Activated CD4-positive, alpha-beta T cell treated with anti-CD3 and anti-CD28 coated beads, Interleukin-2, amount 10 ng/mL, durations not matched to agents 7 days and 5 days (primary cell): ENCODE data around the gene FAM120A. TPM values are rescaled to one million over a fixed set of nuclear protein-coding genes. Genes with fewer than 3 reads are reported as not detected.

Experiments
- CTCF ChIA-PET: fragments of 350-600 bp; sonication (Branson Sonifier 250); formaldehyde crosslinking; loops from one replicate; lab custom pipeline; 2021; ENCODE audit warnings: antibody characterized with exemption; lab: Charles Lee
- POLR2A ChIA-PET: fragments of 350-600 bp; sonication (Branson Sonifier 250); formaldehyde crosslinking; loops from one replicate; lab custom pipeline; 2021; ENCODE audit warnings: antibody characterized with exemption; lab: Charles Lee
- DNase-seq: peaks from one replicate; pipeline ENCODE4 v3.0.0-alpha.2; 2020
- H3K27ac Mint-ChIP-seq: one replicate; pipeline ENCODE4 v1.8.0; 2021; ENCODE audit warnings: mild to moderate bottlenecking, moderate library complexity, mixed read lengths
- H3K27me3 Mint-ChIP-seq: one replicate; pipeline ENCODE4 v1.8.0; 2021; ENCODE audit warnings: mixed read lengths
- H3K36me3 Mint-ChIP-seq: one replicate; pipeline ENCODE4 v1.8.0; 2021; ENCODE audit warnings: low read depth, mixed read lengths
- H3K4me1 Mint-ChIP-seq: one replicate; pipeline ENCODE4 v1.8.0; 2021; ENCODE audit warnings: mixed read lengths
- H3K4me3 Mint-ChIP-seq: one replicate; pipeline ENCODE4 v1.8.0; 2021; ENCODE audit warnings: mild to moderate bottlenecking, moderate library complexity, mixed read lengths
- H3K9me3 Mint-ChIP-seq: one replicate; pipeline ENCODE4 v1.8.0; 2021; ENCODE audit warnings: mixed read lengths
- total RNA-seq, 2 experiments: library from RNA; stranded (reverse); gene quantifications; one replicate each; pipeline ENCODE4 v1.2.3, GENCODE V29; 2021

The FAM120A gene
- total RNA-seq, 2 experiments from 2014 or later: 118 to 135 TPM

DNA sequence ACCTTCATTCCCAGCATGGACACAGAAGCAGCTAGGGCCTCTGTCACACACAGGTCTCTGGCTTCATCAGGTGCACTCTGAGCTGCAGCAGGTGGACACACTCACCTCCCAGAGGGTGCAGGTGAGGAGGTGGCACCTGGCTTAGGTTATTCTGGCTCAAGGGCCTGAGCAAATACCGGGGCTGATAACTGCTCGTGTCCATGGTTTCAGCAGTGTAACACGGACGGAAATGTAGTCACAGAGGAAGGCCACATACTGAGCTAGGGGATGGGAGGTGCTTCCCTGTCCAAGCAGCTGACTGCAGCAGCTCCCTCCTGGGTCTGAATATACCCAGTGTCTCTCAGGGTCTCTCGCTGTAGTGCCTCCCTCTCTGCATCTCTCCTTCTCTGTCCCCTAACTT is 130.6 kb downstream of the FAM120A start:
- ChIA-PET CTCF (interaction anchor here (1.5 kb wide), 1 partner anchor 16 kb away, joined by 8 read pairs; no protein-coding TSS in a partner anchor), POLR2A (no interaction called here)
- H3K4me3 Mint-ChIP-seq: no peak overlapping the region
- no peaks in the 10 kb centered on the region for H3K27me3 Mint-ChIP-seq
- DNase-seq: no peak
- H3K9me3 Mint-ChIP-seq: peaks cover 17% of the 10 kb centered on the region
- H3K27ac Mint-ChIP-seq: no peak overlapping the region
- H3K36me3 Mint-ChIP-seq: peaks cover 21% of the 10 kb centered on the region
- H3K4me1 Mint-ChIP-seq: peaks cover 27% of the 10 kb centered on the region

DNA sequence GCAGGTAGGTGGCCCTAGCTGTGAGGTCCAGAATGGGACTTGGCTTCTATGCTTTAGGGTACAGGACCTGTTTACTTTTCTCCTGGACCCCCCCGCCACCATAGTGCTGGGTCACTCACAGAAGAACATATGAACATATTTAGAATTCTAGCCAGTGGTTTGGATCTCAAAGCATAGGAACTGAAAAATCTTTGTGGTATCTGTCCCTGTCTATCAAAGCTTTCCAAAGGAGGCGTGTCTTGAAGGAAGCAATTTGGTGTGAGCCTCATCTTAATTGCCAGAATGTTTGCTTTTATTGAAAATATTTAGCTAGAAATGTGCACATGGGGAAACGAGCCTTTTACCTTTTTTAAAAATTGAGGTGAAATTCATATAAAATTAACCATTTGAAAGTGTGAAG is 131.1 kb downstream of the FAM120A start:
- no peak overlapping the region for H3K4me3 Mint-ChIP-seq
- peaks cover 25% of the 10 kb centered on the region for H3K4me1 Mint-ChIP-seq
- H3K9me3 Mint-ChIP-seq: peaks cover 17% of the 10 kb centered on the region
- no peak overlapping the region for H3K27ac Mint-ChIP-seq
- no peaks in the 10 kb centered on the region for H3K27me3 Mint-ChIP-seq
- ChIA-PET CTCF (interaction anchor here (1.5 kb wide), 1 partner anchor 16 kb away, joined by 8 read pairs; no protein-coding TSS in a partner anchor), POLR2A (no interaction called here)
- peaks cover 21% of the 10 kb centered on the region for H3K36me3 Mint-ChIP-seq
- DNase-seq: no peak

DNA sequence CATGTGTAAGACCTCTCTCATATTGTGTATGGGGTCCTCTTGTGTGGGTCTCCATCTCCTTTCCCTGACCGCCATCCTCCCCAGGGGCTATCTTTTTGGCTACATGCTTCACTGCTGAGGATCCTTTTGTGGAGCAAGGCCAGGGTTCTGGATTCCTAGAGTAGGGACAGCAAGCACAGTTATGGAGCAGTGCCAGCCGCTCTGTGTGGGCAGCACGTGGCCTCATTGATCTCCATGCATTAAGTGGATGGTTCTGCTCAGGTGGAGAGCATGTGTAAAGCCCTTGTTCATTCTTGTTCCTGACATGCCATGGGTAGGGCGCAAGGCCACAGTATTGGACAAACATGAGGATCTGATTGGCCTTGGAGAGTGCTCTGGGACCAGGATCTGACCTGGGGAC is 133.8 kb downstream of the FAM120A start:
- Mint-ChIP-seq H3K27me3 (no peaks in the 10 kb centered on the region), H3K36me3 (peaks cover 21% of the 10 kb centered on the region), H3K4me1 (peaks cover 19% of the 10 kb centered on the region), H3K4me3 (no peak overlapping the region), H3K9me3 (peaks cover 17% of the 10 kb centered on the region), H3K27ac (no peak overlapping the region)
- CTCF ChIA-PET: interaction anchor here (0.6 kb wide), 1 partner anchor 66 kb away, joined by 6 read pairs; no protein-coding TSS in a partner anchor
- DNase-seq: no peak
- POLR2A ChIA-PET: no interaction called here

DNA sequence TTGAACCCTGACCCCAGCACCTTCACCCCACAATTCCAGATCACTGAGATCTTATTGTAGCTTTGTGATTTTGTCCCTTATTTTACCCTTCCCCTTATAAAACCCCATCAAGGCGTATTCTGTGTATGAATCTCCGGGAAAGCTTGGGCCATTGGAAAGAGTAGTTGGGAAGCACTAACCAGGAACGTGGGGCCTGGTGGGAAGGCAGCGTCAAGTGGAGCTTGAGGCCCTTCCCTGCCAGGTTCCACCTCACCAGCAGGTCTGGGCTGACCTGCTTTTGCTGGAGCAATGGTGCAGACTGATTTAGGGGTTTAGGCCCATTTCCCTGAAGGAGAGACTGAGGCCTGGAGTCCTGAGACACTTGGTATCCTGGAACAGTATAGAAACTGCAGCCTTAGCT is 134.2 kb downstream of the FAM120A start:
- Mint-ChIP-seq H3K36me3 (peaks cover 21% of the 10 kb centered on the region), H3K27me3 (no peaks in the 10 kb centered on the region), H3K27ac (no peak overlapping the region), H3K9me3 (peaks cover 17% of the 10 kb centered on the region), H3K4me1 (peaks cover 15% of the 10 kb centered on the region), H3K4me3 (no peak overlapping the region)
- DNase-seq: no peak
- ChIA-PET POLR2A (no interaction called here), CTCF (interaction anchor here (0.6 kb wide), 1 partner anchor 65 kb away, joined by 6 read pairs; no protein-coding TSS in a partner anchor)

DNA sequence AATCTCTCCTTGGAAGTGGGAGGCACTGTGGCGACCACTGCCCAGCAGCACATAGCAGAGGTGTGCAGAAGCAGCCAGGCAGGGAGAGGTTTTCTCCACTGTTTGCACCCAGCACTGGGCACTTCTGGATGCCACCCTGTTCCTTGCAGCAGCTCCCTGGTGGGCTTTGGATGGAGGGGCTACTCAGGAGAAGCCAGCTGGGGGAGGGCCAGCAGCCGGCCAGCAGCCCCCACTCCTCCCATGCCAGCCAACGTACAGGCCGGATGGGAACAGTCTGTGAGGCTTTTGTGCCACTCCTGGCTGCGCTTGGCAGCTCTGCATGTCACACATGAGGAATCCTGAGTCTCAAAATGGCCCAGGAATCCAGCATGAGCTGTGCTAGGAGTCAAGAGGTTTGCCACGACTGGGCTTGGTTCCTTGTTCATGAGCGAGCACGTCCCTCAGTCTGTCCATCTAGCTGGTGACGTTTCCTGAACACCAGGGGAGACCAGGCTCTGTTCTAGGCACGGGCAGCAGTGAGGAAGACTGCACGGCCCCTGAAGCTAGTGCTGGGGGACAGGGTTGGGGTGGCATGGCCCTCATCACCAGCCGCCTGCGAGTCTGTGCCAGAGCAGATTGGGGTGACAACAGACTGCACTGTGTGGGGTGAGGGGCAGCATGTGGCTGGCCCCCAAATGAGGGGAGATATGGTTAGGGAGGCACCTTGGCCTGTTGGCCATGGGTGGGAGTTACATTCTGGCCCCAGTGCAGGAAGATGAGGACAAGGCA is 135.0 kb downstream of the FAM120A start:
- CTCF ChIA-PET: interaction anchor here (1.1 kb wide), 1 partner anchor 20 kb away, joined by 5 read pairs; no protein-coding TSS in a partner anchor
- peaks cover 17% of the 10 kb centered on the region for H3K9me3 Mint-ChIP-seq
- no peaks in the 10 kb centered on the region for H3K27me3 Mint-ChIP-seq
- POLR2A ChIA-PET: no interaction called here
- H3K4me3 Mint-ChIP-seq: no peak overlapping the region
- no peak overlapping the region for H3K27ac Mint-ChIP-seq
- H3K36me3 Mint-ChIP-seq: peaks cover 21% of the 10 kb centered on the region
- H3K4me1 Mint-ChIP-seq: peaks cover 15% of the 10 kb centered on the region
- DNase-seq: no peak

DNA sequence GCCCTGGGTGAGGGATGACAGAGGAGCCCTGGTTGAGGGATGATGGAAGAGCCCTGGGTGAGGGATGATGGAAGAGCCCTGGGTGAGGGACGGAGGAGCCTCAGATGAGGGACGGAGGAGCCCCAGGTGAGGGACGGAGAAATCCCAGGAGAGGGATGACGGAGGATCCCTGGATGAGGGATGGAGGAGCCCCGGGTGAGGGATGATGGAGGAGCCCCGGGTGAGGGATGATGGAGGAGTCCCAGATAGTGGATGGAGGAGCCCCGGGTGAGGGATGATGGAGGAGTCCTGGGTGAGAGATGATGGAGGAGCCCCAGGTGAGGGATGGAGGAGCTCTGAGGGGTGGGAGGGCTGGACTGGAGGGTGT is 135.8 kb downstream of the FAM120A start:
- peaks cover 18% of the 10 kb centered on the region for H3K4me1 Mint-ChIP-seq

DNA sequence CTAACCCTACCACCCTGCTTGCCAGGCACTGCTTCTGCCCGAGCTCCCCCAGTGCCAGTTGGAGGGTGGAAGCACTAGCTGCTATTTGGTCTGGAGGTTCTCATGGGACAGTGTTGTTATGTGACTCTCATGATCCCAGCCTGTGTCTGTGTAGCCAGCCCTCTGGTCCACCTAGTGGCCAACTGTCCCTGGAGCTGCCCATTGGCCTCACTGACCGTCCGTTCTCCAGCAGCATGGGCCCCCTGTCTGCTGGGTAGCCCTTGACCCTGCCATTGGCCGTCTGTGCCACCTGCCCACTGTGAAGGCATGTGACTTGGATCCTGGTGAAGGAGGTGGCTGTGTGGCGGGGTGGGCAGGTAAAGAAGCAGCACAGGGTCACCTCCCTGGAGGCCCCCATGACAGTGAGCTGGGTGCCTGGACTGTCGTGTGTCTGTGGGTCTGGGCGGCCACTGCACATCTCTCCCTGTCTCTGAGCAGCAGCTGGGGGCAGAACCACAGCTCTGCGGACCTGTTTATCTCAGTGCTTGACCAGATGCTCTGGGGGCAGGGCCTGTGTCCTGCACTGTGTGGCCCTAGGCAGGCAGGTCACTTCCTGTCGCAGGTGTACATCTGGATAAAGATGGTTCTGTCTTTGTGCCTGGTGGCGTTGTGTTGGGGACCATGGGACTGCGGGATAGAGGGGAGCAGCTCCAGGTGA is 136.3 kb downstream of the FAM120A start:
- CTCF ChIA-PET: interaction anchor here (1.5 kb wide), 1 partner anchor 21 kb away, joined by 8 read pairs; no protein-coding TSS in a partner anchor
- H3K27me3 Mint-ChIP-seq: no peaks in the 10 kb centered on the region
- no peak overlapping the region for H3K4me3 Mint-ChIP-seq
- peaks cover 13% of the 10 kb centered on the region for H3K9me3 Mint-ChIP-seq
- peaks cover 22% of the 10 kb centered on the region for H3K4me1 Mint-ChIP-seq
- POLR2A ChIA-PET: no interaction called here
- no peak for DNase-seq
- no peak overlapping the region for H3K27ac Mint-ChIP-seq
- peaks cover 17% of the 10 kb centered on the region for H3K36me3 Mint-ChIP-seq

More for the DNA sequence above, 135.8 kb downstream of the FAM120A start:
- ChIA-PET CTCF (interaction anchor here (1.5 kb wide), 1 partner anchor 21 kb away, joined by 8 read pairs; no protein-coding TSS in a partner anchor), POLR2A (no interaction called here)
- Mint-ChIP-seq H3K9me3 (peaks cover 17% of the 10 kb centered on the region), H3K27me3 (no peaks in the 10 kb centered on the region), H3K27ac (no peak overlapping the region), H3K4me3 (no peak overlapping the region), H3K36me3 (peaks cover 21% of the 10 kb centered on the region)
- DNase-seq: no peak

DNA sequence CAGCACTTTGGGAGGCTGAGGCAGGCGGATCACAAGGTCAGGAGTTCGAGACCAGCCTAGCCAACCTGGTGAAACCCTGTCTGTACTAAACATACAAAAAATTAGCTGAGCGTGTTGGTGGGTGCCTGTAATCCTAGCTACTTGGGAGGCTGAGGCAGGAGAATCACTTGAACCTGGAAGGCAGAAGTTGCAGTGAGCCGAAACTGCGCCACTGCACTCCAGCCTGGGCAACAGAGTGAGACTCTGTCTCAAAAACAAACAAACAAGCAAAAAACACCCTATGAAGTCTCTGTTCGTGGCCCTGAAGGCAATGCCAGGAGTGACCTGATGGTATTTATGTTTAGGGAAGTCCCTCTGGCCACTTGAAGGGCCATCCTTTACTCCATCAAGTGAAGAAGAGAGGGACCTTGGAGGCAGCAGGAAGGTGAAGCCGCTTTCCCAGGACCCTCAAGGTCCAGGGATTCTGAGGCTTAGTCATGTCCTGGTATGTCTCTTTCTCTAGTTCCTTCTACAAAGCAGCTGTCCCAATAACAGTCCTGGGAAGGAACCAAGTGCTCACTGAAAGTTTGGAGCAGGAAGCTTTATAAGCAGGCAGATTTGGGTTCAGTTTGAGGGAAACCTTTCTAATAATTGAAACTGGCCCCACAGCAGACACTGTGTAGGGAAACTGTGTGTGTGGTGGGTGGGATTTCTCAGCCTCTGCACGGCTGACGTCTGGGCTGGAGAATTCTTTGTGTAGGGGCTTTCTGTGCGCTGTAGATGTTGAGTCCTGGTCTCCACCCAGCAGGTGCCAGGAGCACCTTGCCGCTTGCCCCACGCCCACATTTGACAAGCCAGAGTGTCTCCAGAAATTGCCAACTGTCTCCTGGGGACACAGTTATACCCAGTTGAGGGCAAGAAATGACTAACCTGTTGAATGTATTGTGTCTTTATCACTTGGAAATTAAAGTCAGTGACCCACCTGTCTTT is 137.4 kb downstream of the FAM120A start:
- Mint-ChIP-seq H3K36me3 (peaks cover 12% of the 10 kb centered on the region), H3K4me3 (no peak overlapping the region), H3K9me3 (peaks cover 8% of the 10 kb centered on the region), H3K27me3 (no peaks in the 10 kb centered on the region), H3K27ac (no peak overlapping the region), H3K4me1 (peaks cover 23% of the 10 kb centered on the region)
- POLR2A ChIA-PET: no interaction called here
- CTCF ChIA-PET: interaction anchor here (1.5 kb wide), 1 partner anchor 22 kb away, joined by 8 read pairs; no protein-coding TSS in a partner anchor
- DNase-seq: no peak

DNA sequence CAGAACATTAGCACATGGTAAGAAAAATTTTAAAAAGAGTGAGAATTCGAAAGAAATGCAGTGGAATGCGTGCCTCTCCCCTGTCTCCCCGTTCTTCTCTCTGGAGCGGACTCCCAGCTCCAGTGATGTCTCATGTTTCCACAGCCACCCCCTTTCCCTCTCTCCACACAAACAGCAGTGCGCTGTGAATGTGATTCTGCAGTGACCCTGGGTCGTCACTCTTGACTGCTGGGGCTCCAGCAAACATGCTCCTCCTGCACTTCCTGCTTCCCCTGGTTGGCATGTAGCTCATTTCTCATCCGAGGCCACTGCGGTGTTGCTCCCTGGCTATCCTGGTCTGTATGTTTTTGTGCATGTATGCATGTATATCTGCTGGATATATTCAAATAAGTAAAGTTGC is 138.2 kb downstream of the FAM120A start:
- peak overlapping the region; percentile 15 for H3K27ac Mint-ChIP-seq
- H3K36me3 Mint-ChIP-seq: peaks cover 7% of the 10 kb centered on the region
- H3K4me3 Mint-ChIP-seq: no peak overlapping the region
- no peak for DNase-seq
- ChIA-PET POLR2A (no interaction called here), CTCF (interaction anchor here (2.0 kb wide), 1 partner anchor 10 kb away, joined by 4 read pairs; no protein-coding TSS in a partner anchor)
- H3K4me1 Mint-ChIP-seq: peaks cover 23% of the 10 kb centered on the region
- no peaks in the 10 kb centered on the region for H3K27me3 Mint-ChIP-seq
- peaks cover 3% of the 10 kb centered on the region for H3K9me3 Mint-ChIP-seq

DNA sequence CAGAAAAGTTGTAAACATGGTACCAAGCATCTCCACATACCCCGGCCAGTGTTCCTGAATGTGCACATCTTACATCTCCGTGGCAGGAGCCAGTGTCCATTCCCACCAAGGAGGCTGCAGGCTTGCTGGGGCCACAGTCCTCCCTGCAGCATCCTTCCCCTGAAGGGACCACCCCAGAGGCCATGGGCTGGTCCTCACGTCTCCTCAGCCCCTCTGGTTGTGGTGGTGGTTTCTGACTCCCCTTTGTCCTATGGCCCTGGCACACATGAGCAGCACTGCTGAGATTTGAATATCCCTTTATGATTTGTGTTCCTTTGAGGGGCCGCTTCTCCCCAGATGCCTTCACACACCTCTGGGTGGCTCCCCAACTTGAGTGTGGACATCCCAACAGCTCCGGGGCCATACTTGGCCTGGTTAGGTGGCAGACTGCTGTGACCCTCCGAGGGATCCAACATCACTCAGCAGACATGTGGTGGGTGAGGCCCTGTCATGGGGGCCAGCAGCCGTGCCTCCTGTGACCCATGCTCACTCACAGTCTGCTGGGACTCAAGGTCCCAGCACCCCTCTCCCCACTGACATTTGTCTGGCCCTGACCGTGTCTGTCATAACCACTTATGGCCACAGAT is 139.2 kb downstream of the FAM120A start:
- Mint-ChIP-seq H3K36me3 (no peaks in the 10 kb centered on the region), H3K4me1 (peaks cover 23% of the 10 kb centered on the region), H3K4me3 (no peak overlapping the region), H3K27ac (no peak overlapping the region), H3K9me3 (no peaks in the 10 kb centered on the region), H3K27me3 (no peaks in the 10 kb centered on the region)
- ChIA-PET POLR2A (interaction anchor here (0.5 kb wide), 1 partner anchor 20 kb away, joined by 3 read pairs; no protein-coding TSS in a partner anchor), CTCF (interaction anchor here (2.0 kb wide), 1 partner anchor 9 kb away, joined by 4 read pairs; no protein-coding TSS in a partner anchor)
- no peak for DNase-seq

DNA sequence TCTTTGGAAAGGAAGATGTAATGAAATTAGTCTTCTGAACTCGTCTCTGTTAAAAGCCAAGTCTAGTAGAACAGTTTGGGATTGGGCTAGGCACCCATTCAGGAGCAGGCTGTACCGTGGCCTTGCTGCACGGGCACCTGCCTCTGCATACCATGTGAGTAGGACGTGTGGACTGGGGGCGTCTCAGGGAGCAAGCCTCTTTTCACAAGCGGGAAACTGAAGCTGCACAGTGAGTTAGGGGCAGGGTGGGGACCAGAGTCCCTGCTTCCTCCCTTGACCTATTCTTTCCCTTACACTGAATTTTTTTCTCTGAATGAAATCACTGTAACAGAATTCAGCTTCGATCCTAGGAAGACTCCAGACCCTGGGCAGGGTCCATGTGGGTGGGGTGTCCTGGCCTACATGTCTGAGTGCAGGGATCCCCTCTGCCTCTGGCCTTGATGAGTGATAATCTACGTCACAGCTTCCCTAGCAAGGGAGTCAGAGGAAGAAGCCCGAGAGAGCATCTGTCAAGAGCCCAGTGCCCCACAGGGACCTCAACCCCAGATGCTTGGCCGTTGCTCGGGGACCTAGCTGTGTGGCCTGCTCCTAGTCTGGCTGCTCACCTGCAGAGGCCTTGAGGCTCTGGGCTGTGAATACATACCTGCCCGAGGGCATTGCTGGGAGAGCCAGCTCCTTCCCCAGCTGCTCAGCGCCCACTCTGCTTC is 140.0 kb downstream of the FAM120A start:
- no peak overlapping the region for H3K4me3 Mint-ChIP-seq
- ChIA-PET CTCF (interaction anchor here (2.0 kb wide), 1 partner anchor 9 kb away, joined by 4 read pairs; no protein-coding TSS in a partner anchor), POLR2A (interaction anchor here (0.5 kb wide), 1 partner anchor 19 kb away, joined by 3 read pairs; no protein-coding TSS in a partner anchor)
- H3K9me3 Mint-ChIP-seq: no peaks in the 10 kb centered on the region
- H3K36me3 Mint-ChIP-seq: no peaks in the 10 kb centered on the region
- H3K4me1 Mint-ChIP-seq: peaks cover 27% of the 10 kb centered on the region
- H3K27ac Mint-ChIP-seq: no peak overlapping the region
- no peak for DNase-seq
- no peaks in the 10 kb centered on the region for H3K27me3 Mint-ChIP-seq
